ENCODE measurements around the gene ZBTB20.

Gene ZBTB20

DNA sequence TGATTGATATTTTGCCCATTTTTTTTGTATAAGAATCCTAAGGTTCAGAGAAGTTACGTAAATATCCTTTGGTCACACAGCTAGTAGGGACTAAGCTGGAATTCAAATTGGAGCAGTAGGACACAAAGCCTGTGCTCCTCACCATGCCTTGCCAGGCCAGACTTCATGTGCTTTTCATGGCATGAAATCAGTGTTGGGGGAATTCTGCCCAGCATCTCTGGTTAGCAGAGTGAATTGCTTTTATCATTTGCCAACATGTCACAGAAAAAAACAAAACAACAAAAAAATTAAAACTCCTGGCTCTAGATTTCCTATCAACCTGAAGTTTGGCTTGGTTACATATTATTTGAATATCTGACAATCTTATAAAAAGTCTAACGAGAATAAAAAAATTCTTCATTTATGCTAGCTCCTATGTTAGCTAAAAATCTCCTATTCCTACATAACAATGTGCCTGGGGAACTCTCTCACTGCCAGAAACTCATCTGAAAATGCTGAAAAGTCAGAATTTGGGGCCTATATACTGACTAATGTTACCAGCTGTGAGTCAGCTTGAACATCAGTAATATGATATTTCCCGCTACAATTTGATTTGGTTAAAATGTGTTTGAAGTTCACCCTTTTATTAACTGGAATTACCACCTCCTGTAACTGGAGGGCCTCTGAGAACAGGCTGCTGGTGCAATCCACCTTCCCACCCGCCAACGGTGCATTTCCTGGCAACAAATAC lies 711.5 kb downstream of the ZBTB20 start:
- TF ChIP-seq BACH2 (CRISPR knock-in tag; IDR thresholded peaks at IDR 0.05; ENCODE audit: borderline replicate concordance) (no peak), ZNF70 (CRISPR knock-in tag; IDR thresholded peaks at IDR 0.05) (no peak), PPARA (CRISPR knock-in tag; IDR thresholded peaks at IDR 0.05; ENCODE audit: borderline replicate concordance) (no peak), ISL1 (CRISPR knock-in tag; IDR thresholded peaks at IDR 0.05) (no peak), ESRRG (CRISPR knock-in tag; IDR thresholded peaks at IDR 0.05) (no peak), ZFP30 (CRISPR knock-in tag; IDR thresholded peaks at IDR 0.05) (no peak), SNAI2 (CRISPR knock-in tag; IDR thresholded peaks at IDR 0.05) (no peak), RARB (CRISPR knock-in tag; IDR thresholded peaks at IDR 0.05) (no peak), ZFP3 (CRISPR knock-in tag; IDR thresholded peaks at IDR 0.05) (no peak)
- TF ChIP-seq, protein P1, sequence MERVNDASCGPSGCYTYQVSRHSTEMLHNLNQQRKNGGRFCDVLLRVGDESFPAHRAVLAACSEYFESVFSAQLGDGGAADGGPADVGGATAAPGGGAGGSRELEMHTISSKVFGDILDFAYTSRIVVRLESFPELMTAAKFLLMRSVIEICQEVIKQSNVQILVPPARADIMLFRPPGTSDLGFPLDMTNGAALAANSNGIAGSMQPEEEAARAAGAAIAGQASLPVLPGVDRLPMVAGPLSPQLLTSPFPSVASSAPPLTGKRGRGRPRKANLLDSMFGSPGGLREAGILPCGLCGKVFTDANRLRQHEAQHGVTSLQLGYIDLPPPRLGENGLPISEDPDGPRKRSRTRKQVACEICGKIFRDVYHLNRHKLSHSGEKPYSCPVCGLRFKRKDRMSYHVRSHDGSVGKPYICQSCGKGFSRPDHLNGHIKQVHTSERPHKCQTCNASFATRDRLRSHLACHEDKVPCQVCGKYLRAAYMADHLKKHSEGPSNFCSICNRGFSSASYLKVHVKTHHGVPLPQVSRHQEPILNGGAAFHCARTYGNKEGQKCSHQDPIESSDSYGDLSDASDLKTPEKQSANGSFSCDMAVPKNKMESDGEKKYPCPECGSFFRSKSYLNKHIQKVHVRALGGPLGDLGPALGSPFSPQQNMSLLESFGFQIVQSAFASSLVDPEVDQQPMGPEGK (CRISPR knock-in tag; IDR thresholded peaks at IDR 0.05; ENCODE audit: borderline replicate concordance), result no peak
- peak; percentile 44; the same call in 2 of the 3 replicates for ATAC-seq

DNA sequence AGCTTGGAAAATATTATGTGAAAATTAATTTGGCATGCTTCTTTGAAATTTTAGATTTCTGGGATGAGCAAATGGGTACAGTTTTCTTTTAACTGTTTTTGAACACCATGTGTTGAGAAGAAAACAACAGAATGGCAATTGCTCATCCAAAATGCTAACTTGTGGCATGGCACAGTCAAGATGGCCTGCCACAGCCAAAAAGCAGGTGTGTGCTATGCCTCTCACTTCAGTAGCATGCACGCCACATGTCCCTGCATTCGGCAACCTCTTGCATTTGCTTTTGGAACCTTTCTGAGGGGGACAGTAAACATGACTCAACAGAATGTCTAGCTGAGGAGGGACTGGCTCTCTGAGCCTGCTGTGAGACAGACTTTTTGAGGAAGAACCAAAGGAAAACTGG lies 714.8 kb downstream of the ZBTB20 start:
- ATAC-seq, result no peak
- TF ChIP-seq ZC3H10 (CRISPR knock-in tag; IDR thresholded peaks at IDR 0.05), result no peak
- no peak for TF ChIP-seq ZFP3 (CRISPR knock-in tag; IDR thresholded peaks at IDR 0.05)
- no peak for TF ChIP-seq ZNF70 (CRISPR knock-in tag; IDR thresholded peaks at IDR 0.05)
- TF ChIP-seq RARB (CRISPR knock-in tag; IDR thresholded peaks at IDR 0.05), result no peak
- TF ChIP-seq PPARA (CRISPR knock-in tag; IDR thresholded peaks at IDR 0.05; ENCODE audit: borderline replicate concordance), result no peak
- TF ChIP-seq, protein P2, sequence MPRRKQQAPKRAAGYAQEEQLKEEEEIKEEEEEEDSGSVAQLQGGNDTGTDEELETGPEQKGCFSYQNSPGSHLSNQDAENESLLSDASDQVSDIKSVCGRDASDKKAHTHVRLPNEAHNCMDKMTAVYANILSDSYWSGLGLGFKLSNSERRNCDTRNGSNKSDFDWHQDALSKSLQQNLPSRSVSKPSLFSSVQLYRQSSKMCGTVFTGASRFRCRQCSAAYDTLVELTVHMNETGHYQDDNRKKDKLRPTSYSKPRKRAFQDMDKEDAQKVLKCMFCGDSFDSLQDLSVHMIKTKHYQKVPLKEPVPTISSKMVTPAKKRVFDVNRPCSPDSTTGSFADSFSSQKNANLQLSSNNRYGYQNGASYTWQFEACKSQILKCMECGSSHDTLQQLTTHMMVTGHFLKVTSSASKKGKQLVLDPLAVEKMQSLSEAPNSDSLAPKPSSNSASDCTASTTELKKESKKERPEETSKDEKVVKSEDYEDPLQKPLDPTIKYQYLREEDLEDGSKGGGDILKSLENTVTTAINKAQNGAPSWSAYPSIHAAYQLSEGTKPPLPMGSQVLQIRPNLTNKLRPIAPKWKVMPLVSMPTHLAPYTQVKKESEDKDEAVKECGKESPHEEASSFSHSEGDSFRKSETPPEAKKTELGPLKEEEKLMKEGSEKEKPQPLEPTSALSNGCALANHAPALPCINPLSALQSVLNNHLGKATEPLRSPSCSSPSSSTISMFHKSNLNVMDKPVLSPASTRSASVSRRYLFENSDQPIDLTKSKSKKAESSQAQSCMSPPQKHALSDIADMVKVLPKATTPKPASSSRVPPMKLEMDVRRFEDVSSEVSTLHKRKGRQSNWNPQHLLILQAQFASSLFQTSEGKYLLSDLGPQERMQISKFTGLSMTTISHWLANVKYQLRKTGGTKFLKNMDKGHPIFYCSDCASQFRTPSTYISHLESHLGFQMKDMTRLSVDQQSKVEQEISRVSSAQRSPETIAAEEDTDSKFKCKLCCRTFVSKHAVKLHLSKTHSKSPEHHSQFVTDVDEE (CRISPR knock-in tag; IDR thresholded peaks at IDR 0.05), result no peak
- TF ChIP-seq ISL1 (CRISPR knock-in tag; IDR thresholded peaks at IDR 0.05), result no peak
- no peak for TF ChIP-seq ESRRG (CRISPR knock-in tag; IDR thresholded peaks at IDR 0.05)

DNA sequence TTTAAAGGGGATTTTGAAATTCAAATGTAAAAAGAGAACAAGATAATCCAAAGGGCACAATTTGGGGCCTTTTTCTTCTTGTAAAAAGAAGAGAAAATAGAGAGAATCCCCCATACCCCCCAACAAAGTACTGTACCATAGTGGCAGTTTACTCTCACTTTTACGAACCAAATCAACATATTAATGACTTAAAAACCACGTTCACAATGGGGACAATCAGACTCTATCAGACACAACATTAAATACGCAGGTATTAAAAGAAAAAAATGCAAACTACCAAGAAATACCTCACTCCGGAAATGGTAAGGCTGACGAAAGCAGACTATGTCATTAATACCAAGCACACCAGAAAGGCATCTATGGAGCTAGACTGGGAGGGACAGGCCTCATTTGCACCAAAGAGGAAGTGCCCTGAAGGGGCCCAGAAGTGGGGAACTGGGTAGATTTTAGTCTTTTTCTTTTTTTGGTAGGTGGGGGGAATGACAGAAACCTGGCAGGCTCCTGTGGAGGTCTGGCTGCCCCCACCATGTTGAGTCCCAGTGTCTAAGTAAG lies 719.0 kb downstream of the ZBTB20 start:
- TF ChIP-seq, protein P3, sequence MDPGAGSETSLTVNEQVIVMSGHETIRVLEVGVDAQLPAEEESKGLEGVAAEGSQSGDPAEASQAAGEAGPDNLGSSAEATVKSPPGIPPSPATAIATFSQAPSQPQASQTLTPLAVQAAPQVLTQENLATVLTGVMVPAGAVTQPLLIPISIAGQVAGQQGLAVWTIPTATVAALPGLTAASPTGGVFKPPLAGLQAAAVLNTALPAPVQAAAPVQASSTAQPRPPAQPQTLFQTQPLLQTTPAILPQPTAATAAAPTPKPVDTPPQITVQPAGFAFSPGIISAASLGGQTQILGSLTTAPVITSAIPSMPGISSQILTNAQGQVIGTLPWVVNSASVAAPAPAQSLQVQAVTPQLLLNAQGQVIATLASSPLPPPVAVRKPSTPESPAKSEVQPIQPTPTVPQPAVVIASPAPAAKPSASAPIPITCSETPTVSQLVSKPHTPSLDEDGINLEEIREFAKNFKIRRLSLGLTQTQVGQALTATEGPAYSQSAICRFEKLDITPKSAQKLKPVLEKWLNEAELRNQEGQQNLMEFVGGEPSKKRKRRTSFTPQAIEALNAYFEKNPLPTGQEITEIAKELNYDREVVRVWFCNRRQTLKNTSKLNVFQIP (CRISPR knock-in tag; IDR thresholded peaks at IDR 0.05; ENCODE audit: borderline replicate concordance, low read depth), result no peak
- TF ChIP-seq ZFP30 (CRISPR knock-in tag; IDR thresholded peaks at IDR 0.05), result no peak
- no peak for ATAC-seq

DNA sequence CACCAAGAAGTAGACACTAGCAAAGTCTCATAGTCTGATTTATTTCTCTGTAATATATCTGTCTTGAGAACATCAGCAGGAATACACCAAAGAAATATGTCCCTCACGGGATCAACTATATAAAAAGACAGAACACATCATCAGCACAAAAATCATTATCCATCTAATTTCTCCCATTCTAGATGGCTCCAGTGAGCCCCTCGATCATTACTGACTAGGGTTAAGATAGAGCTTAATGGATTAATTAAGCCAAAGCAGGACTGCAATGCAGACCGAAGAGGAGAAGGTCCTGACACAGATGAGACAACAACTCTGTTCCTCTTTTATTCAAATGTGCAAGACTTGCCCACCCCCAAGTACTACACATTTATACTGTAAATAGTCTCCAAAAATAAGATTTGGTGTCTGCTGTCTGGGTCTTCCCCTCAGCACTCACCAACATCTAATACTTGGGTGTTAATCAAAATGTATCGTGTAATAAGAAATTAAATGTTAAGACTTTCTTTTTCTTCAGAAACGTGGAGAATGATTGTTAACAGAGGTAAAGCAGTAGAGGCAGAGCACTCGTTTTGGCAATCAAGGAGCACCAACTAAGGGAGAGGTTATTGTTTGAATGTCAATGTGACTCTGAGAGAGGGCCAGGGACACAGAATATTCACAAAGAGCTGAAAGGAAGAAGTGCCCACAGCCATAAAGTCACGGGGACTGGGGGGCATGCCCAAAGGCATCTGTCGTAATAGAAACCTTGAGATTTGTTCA lies 719.6 kb downstream of the ZBTB20 start:
- no peak for ATAC-seq
- TF ChIP-seq, protein P1 (CRISPR knock-in tag; IDR thresholded peaks at IDR 0.05; ENCODE audit: borderline replicate concordance), result no peak
- TF ChIP-seq PPARA (CRISPR knock-in tag; IDR thresholded peaks at IDR 0.05; ENCODE audit: borderline replicate concordance), result no peak

DNA sequence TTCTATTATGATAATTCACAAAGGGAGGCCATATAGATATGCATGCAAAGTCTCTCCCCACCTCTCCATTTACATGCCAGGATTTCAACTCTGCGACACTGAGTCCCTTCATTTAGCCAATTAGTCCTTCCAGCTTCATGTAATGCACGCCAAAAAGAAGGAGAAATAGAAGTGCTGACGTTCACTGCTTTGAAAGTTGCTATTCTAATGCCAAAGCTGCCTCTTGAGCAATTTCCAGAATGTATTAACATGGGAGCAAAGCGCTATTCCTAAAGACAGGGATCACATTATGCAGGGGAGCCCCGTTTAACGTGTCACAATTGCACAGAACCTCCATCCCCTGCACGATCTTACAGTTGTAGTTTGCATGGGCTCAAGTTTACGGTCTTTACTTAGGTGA lies 722.8 kb downstream of the ZBTB20 start:
- no peak for ATAC-seq
- TF ChIP-seq ZNF70 (CRISPR knock-in tag; IDR thresholded peaks at IDR 0.05), result no peak
- TF ChIP-seq ZNF565 (CRISPR knock-in tag; conservative IDR thresholded peaks at IDR 0.05; ENCODE audit: low read depth), result no peak
- no peak for TF ChIP-seq ZFP30 (CRISPR knock-in tag; IDR thresholded peaks at IDR 0.05)
- no peak for TF ChIP-seq OSR1 (CRISPR knock-in tag; IDR thresholded peaks at IDR 0.05)
- no peak for TF ChIP-seq GLIS3 (CRISPR knock-in tag; IDR thresholded peaks at IDR 0.05)
- TF ChIP-seq ZFP3 (CRISPR knock-in tag; IDR thresholded peaks at IDR 0.05), result no peak
- TF ChIP-seq ZC3H10 (CRISPR knock-in tag; IDR thresholded peaks at IDR 0.05), result no peak
- TF ChIP-seq CSDC2 (CRISPR knock-in tag; IDR thresholded peaks at IDR 0.05), result no peak
- TF ChIP-seq SNAI2 (CRISPR knock-in tag; IDR thresholded peaks at IDR 0.05), result no peak
- TF ChIP-seq TCF4 (CRISPR knock-in tag; IDR thresholded peaks at IDR 0.05; ENCODE audit: borderline replicate concordance), result no peak
- TF ChIP-seq PPARA (CRISPR knock-in tag; IDR thresholded peaks at IDR 0.05; ENCODE audit: borderline replicate concordance), result no peak
- TF ChIP-seq ARNTL (CRISPR knock-in tag; IDR thresholded peaks at IDR 0.05; ENCODE audit: borderline replicate concordance, low read depth), result no peak

All from SK-N-SH treated with all-trans-retinoic acid at 6 μM for 48 hours (cell line).